A673 (cell line): ENCODE results near the gene TBX18.

Experiments
- CTCF ChIP-seq: fragments of 300-800, 200-600 bp; sonication (generic); conservative IDR thresholded peaks from 2 replicates; pipeline ENCODE4 v1.5.1; 2017; ENCODE audit warnings: low read depth, mild to moderate bottlenecking, antibody characterized with exemption, low read length, moderate library complexity, mixed read lengths
- EZH2 ChIP-seq: fragments of 200-600 bp; sonication (generic); IDR thresholded peaks from 2 replicates; pipeline ENCODE4 v1.6.1; 2017; ENCODE audit warnings: borderline replicate concordance, low read depth, mild to moderate bottlenecking, mixed read lengths, antibody characterized with exemption, low read length; ENCODE audit not compliant: poor library complexity, severe bottlenecking

DNA sequence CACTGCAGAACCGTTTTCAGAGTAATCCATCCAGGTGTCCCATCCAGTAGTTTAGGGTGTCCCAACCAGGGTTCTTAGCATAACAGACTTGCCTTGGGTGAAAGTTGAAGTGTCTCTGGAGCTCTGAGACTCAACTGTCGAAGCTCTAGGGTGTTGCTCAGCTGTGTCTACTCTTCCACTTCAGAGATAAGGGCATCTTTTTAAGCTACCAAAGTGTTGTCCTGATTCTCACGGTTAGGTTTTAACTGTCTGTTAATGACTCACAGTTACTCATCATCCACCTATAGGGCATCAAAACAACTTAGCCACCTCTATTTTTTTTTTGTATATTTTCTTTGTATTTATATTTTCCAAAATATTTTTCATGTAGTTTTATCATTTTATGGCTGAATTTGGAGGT lies 36.9 kb upstream of the TBX18 start:
- TF ChIP-seq CTCF, result no peak
- no peak for TF ChIP-seq EZH2
